IPS-18c (cell line): ENCODE results near the gene MRAS.
"Not testable (repeated sequence)": the region's sequence is repeated elsewhere in the genome, so short reads cannot be mapped to it uniquely, and the experiment has no call there.

Source experiments
- H3K4me3 ChIP-seq: 2 replicates; pipeline ENCODE4 v1.7.0; 2013; ENCODE audit warnings: low read depth, mild to moderate bottlenecking, low read length, moderate library complexity; ENCODE audit not compliant: insufficient read depth
- H3K9me3 ChIP-seq: one replicate; pipeline ENCODE4 v1.6.1; 2013; ENCODE audit warnings: mild to moderate bottlenecking, low read length, moderate library complexity; ENCODE audit not compliant: control insufficient read depth, insufficient read depth

Gene MRAS

GRCh38 chr3:138395865-138396751, 47.7 kb downstream of the MRAS start:
- no peak overlapping the region for H3K4me3 ChIP-seq
- no peaks in the 10 kb centered on the region for H3K9me3 ChIP-seq

- H3K9me3 ChIP-seq, result no peaks in the 10 kb centered on the region
- no peak overlapping the region for H3K4me3 ChIP-seq
Measured at GRCh38 chr3:138396752-138397410, 48.5 kb downstream of the MRAS start.

- Histone ChIP-seq H3K9me3 (no peaks in the 10 kb centered on the region), H3K4me3 (no peak overlapping the region)
Measured at GRCh38 chr3:138397983-138398382, 49.6 kb downstream of the MRAS start.

- H3K4me3 ChIP-seq, result no peak overlapping the region
Measured at GRCh38 chr3:138398791-138399575, 50.6 kb downstream of the MRAS start.

GRCh38 chr3:138399766-138400165, 51.4 kb downstream of the MRAS start:
- no peak overlapping the region for H3K4me3 ChIP-seq

More at GRCh38 chr3:138398791-138399575, 50.6 kb downstream of the MRAS start:
- no peaks in the 10 kb centered on the region for H3K9me3 ChIP-seq

GRCh38 chr3:138400651-138401070, 52.3 kb downstream of the MRAS start:
- no peaks in the 10 kb centered on the region for H3K9me3 ChIP-seq
- H3K4me3 ChIP-seq, result no peak overlapping the region

More at GRCh38 chr3:138399766-138400165, 51.4 kb downstream of the MRAS start:
- H3K9me3 ChIP-seq, result no peaks in the 10 kb centered on the region

- H3K4me3 ChIP-seq, result no peak overlapping the region; the same call in 1 of the 2 replicates
- H3K9me3 ChIP-seq, result no peaks in the 10 kb centered on the region
Measured at GRCh38 chr3:138401834-138402233, 53.5 kb downstream of the MRAS start.

GRCh38 chr3:138404121-138404520, 55.7 kb downstream of the MRAS start:
- no peaks in the 10 kb centered on the region for H3K9me3 ChIP-seq
- H3K4me3 ChIP-seq, result no peak overlapping the region

- H3K4me3 ChIP-seq, result no peak overlapping the region
- no peaks in the 10 kb centered on the region for H3K9me3 ChIP-seq
Measured at GRCh38 chr3:138405001-138405400, 56.6 kb downstream of the MRAS start.

- Histone ChIP-seq H3K9me3 (no peaks in the 10 kb centered on the region), H3K4me3 (no peak overlapping the region)
Measured at GRCh38 chr3:138405486-138405885, 57.1 kb downstream of the MRAS start.

GRCh38 chr3:138406606-138407005, 58.2 kb downstream of the MRAS start:
- Histone ChIP-seq H3K9me3 (no peaks in the 10 kb centered on the region), H3K4me3 (no peak overlapping the region)

GRCh38 chr3:138407236-138407907, 59.0 kb downstream of the MRAS start:
- Histone ChIP-seq H3K9me3 (no peaks in the 10 kb centered on the region), H3K4me3 (no peak overlapping the region)

GRCh38 chr3:138408751-138409570, 60.6 kb downstream of the MRAS start:
- Histone ChIP-seq H3K4me3 (no peak overlapping the region), H3K9me3 (no peaks in the 10 kb centered on the region)

GRCh38 chr3:138412821-138413551, 64.6 kb downstream of the MRAS start:
- Histone ChIP-seq H3K4me3 (no peak overlapping the region), H3K9me3 (no peaks in the 10 kb centered on the region)

- not testable (repeated sequence) for H3K4me3 ChIP-seq
Measured at GRCh38 chr3:138416236-138416635, 67.9 kb downstream of the MRAS start.

GRCh38 chr3:138417559-138417982, 69.2 kb downstream of the MRAS start:
- no peak overlapping the region for H3K4me3 ChIP-seq

More at GRCh38 chr3:138416236-138416635, 67.9 kb downstream of the MRAS start:
- not testable (repeated sequence) for H3K9me3 ChIP-seq

More at GRCh38 chr3:138417559-138417982, 69.2 kb downstream of the MRAS start:
- H3K9me3 ChIP-seq, result no peaks in the 10 kb centered on the region
